ENCODE results near the gene PGLYRP4.

DNA sequence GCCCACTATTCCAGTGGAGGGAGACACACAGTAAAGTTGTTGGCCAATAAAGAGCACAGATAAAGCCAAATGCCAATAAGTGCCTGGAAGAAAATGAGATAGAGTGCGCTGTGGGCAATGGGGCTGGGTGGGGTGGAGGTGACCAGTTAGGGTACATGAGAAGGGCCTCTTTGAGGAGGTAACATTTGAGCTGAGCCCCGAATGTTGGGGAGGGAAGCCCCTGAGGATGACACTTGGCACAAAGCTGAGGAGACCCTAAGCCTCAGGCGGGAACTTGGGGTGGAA is 10.0 kb upstream of the PGLYRP4 start:
- TF ChIP-seq CTCF (IDR thresholded peaks at IDR 0.05; ENCODE audit: low read depth, low read length, missing input control) (no peak), YY1 (IDR thresholded peaks at IDR 0.05) (no peak), GABPA (IDR thresholded peaks at IDR 0.05 in 1 of 2, conservative IDR thresholded peaks at IDR 0.05 in 1 of 2) (no peak), RAD21 (IDR thresholded peaks at IDR 0.05) (no peak), TAF1 (conservative IDR thresholded peaks at IDR 0.05) (no peak), EGR1 (IDR thresholded peaks at IDR 0.05; ENCODE audit: low read depth in 2 of 2) (no peak), HNF4G (IDR thresholded peaks at IDR 0.05) (no peak)
- TF ChIP-seq, protein P1, sequence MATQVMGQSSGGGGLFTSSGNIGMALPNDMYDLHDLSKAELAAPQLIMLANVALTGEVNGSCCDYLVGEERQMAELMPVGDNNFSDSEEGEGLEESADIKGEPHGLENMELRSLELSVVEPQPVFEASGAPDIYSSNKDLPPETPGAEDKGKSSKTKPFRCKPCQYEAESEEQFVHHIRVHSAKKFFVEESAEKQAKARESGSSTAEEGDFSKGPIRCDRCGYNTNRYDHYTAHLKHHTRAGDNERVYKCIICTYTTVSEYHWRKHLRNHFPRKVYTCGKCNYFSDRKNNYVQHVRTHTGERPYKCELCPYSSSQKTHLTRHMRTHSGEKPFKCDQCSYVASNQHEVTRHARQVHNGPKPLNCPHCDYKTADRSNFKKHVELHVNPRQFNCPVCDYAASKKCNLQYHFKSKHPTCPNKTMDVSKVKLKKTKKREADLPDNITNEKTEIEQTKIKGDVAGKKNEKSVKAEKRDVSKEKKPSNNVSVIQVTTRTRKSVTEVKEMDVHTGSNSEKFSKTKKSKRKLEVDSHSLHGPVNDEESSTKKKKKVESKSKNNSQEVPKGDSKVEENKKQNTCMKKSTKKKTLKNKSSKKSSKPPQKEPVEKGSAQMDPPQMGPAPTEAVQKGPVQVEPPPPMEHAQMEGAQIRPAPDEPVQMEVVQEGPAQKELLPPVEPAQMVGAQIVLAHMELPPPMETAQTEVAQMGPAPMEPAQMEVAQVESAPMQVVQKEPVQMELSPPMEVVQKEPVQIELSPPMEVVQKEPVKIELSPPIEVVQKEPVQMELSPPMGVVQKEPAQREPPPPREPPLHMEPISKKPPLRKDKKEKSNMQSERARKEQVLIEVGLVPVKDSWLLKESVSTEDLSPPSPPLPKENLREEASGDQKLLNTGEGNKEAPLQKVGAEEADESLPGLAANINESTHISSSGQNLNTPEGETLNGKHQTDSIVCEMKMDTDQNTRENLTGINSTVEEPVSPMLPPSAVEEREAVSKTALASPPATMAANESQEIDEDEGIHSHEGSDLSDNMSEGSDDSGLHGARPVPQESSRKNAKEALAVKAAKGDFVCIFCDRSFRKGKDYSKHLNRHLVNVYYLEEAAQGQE (IDR thresholded peaks at IDR 0.05): no peak
- TF ChIP-seq, protein P2, sequence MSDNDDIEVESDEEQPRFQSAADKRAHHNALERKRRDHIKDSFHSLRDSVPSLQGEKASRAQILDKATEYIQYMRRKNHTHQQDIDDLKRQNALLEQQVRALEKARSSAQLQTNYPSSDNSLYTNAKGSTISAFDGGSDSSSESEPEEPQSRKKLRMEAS (IDR thresholded peaks at IDR 0.05): no peak

Measured in liver (tissue), 3 donors.